GM12878 (cell line): Measurements from ENCODE around the gene PLEKHA1. TPM values are rescaled to one million over a fixed set of nuclear protein-coding genes. Genes with fewer than 3 reads are reported as not detected.

Experiments
- ESRRA ChIP-seq: IDR thresholded peaks from 2 replicates; pipeline ENCODE4 v1.6.1; 2012; ENCODE audit warnings: mild to moderate bottlenecking, low read length, improper control_type of control experiment
- GABPA ChIP-seq: IDR thresholded peaks from 2 replicates; pipeline ENCODE4 v1.6.1; 2014; ENCODE audit warnings: antibody characterized with exemption, low read depth, mild to moderate bottlenecking, inconsistent platforms
- MLLT1 ChIP-seq: fragments of 450-650 bp; IDR thresholded peaks from 2 replicates; pipeline ENCODE4 v1.6.1; 2016; ENCODE audit warnings: mild to moderate bottlenecking
- NFIC ChIP-seq: IDR thresholded peaks from 2 replicates; pipeline ENCODE4 v1.6.1; 2012; ENCODE audit warnings: low read depth, mild to moderate bottlenecking, inconsistent platforms, low read length, moderate library complexity
- RAD51 ChIP-seq: fragments of 450-650 bp; IDR thresholded peaks from 2 replicates; pipeline ENCODE4 v1.6.1; 2016; ENCODE audit warnings: moderate library complexity, mild to moderate bottlenecking, inconsistent platforms
- RB1 ChIP-seq: fragments of 450-650 bp; formaldehyde crosslinking; IDR thresholded peaks from 2 replicates; pipeline ENCODE4 v1.6.1; 2017; ENCODE audit warnings: mild to moderate bottlenecking, borderline replicate concordance
- REST ChIP-seq: IDR thresholded peaks from 2 replicates; pipeline ENCODE4 v1.6.1; 2012; ENCODE audit warnings: mild to moderate bottlenecking, low read depth, low read length
- SIX5 ChIP-seq: IDR thresholded peaks from 2 replicates; pipeline ENCODE4 v1.6.1; 2011; ENCODE audit warnings: mild to moderate bottlenecking, low read depth, low read length, moderate library complexity; ENCODE audit not compliant: severe bottlenecking
- SPI1 ChIP-seq: IDR thresholded peaks from 2 replicates; pipeline ENCODE4 v1.6.1; 2011; ENCODE audit warnings: low read depth, mild to moderate bottlenecking, low read length, moderate library complexity, borderline replicate concordance; ENCODE audit not compliant: insufficient read depth
- ZZZ3 ChIP-seq: IDR thresholded peaks from 2 replicates; pipeline ENCODE4 v1.6.1; 2011; ENCODE audit warnings: low read depth; ENCODE audit not compliant: control insufficient read depth, insufficient read length
- polyA plus RNA-seq, 11 experiments: library from polyadenylated mRNA; depleted of rRNA in 4 of 11; unstranded in 6 of 11; stranded (reverse) in 5 of 11; fragments of >200 nt; fragmentation: Nextera tagmentation in 4 of 11; fragmentation: Illumina TruSeq in 1 of 11; extraction: Ambion mirVana in 4 of 11; extraction: Trizol in 1 of 11; gene quantifications; 1 replicate in 1 of 11; 2 replicates in 10 of 11; pipeline versions ENCODE4 v1.2.1 to v1.2.3, GENCODE V29; 2011 to 2016; ENCODE audit warnings: inconsistent platforms in 2 of 11, missing spikeins in 2 of 11, low read depth in 1 of 11
- total RNA-seq, 4 experiments: library from RNA; depleted of rRNA in 3 of 4; stranded (reverse); fragments of >200 nt in 3 of 4; fragmentation: Illumina TruSeq in 1 of 4; extraction: Trizol in 1 of 4; gene quantifications; 2 replicates each; pipeline versions ENCODE4 v1.2.1 to v1.2.3, GENCODE V29; 2013 to 2021
- TF ChIP-seq, protein P1 (sequence below): fragments of 150-350 bp; IDR thresholded peaks from 2 replicates; pipeline ENCODE4 v1.6.1; 2016; ENCODE audit warnings: low read depth, low read length

Gene PLEKHA1
- total and polyA plus RNA-seq, 10 of the 15 experiments (the other 5 are each of a cell fraction or from before 2014, with no cell fraction given): 0.15 to 6.0 (median 0.32) TPM

GRCh38 chr10:122413327-122413726 is 38.8 kb downstream of the PLEKHA1 start (continued):
- no peak for TF ChIP-seq REST
- TF ChIP-seq RB1: no peak
- TF ChIP-seq NFIC: no peak
- no peak for TF ChIP-seq ESRRA
- TF ChIP-seq RAD51: no peak
- TF ChIP-seq GABPA: no peak
- no peak for TF ChIP-seq ZZZ3
- TF ChIP-seq, protein P1, sequence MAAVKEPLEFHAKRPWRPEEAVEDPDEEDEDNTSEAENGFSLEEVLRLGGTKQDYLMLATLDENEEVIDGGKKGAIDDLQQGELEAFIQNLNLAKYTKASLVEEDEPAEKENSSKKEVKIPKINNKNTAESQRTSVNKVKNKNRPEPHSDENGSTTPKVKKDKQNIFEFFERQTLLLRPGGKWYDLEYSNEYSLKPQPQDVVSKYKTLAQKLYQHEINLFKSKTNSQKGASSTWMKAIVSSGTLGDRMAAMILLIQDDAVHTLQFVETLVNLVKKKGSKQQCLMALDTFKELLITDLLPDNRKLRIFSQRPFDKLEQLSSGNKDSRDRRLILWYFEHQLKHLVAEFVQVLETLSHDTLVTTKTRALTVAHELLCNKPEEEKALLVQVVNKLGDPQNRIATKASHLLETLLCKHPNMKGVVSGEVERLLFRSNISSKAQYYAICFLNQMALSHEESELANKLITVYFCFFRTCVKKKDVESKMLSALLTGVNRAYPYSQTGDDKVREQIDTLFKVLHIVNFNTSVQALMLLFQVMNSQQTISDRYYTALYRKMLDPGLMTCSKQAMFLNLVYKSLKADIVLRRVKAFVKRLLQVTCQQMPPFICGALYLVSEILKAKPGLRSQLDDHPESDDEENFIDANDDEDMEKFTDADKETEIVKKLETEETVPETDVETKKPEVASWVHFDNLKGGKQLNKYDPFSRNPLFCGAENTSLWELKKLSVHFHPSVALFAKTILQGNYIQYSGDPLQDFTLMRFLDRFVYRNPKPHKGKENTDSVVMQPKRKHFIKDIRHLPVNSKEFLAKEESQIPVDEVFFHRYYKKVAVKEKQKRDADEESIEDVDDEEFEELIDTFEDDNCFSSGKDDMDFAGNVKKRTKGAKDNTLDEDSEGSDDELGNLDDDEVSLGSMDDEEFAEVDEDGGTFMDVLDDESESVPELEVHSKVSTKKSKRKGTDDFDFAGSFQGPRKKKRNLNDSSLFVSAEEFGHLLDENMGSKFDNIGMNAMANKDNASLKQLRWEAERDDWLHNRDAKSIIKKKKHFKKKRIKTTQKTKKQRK: no peak
- no peak for TF ChIP-seq SIX5
- TF ChIP-seq SPI1: no peak
- no peak for TF ChIP-seq MLLT1
- TF ChIP-seq, all 136 proteins: peak for 0
